DMS114 treated with DMSO at 0.1 percent for 48 hours (cell line): ENCODE results near the gene SEL1L.
A peak's percentile ranks its signal among the peaks of the same experiment; 100 is the strongest.
"Not testable (repeated sequence)": the region's sequence is repeated elsewhere in the genome, so short reads cannot be mapped to it uniquely, and the experiment has no call there.

Source experiments
- DNase-seq: peaks from one replicate; lab custom pipeline; 2025; ENCODE audit not compliant: unreplicated experiment; lab: John Stamatoyannopoulos, UW

The SEL1L gene

DNA sequence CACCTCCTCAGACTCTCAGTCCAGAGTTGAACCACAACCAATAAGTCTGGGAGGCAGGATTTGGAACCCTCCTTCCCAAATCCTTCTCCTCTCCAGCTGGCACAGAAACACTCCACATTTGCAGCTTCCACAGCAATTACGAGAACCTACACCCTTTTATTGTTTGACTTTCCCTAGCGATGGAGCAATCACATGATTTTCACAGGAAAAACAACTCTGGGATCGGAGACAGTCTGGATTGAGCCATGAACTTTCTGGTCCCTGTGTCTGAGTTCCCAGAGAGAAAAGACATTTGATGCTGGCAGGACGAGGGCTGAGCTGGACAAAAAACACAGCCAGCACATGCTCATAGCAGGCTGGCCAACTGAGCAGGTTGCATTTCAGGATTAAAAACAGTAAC is 84.5 kb downstream of the SEL1L start:
- DNase-seq: no peak

DNA sequence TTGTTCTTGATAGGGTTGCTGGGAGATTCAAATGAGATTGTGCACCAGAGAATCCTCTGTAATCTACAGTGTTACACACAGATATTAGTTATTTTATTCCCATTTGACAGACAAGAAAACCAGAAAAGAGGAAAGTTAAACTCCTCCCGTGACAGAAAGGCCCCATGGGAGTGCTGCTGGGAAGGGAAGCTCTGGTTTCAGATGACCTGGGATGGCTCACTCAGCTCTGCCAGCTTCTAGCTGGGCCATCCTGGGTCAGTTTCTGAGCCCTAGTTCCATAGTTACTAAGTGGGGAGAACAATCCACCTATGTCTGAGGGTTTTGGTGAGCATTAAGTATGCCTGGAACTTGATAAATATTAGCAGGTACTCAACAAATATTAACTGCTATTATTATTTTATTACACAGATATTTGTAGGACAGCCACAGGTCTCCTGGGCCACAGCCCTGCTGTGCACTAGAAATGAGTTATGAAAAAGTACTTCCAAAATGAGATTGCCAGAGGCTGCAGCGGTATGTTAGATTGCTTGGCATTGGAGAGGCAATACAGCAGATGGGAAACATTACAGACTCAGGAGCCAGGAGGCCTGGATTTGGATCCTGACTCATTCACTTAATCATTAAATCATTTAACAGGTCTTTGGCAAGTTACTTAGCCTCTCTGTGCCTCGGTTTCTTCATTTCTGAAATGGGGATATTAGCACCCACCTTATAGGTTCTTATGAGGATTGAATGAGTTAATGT is 86.5 kb downstream of the SEL1L start:
- DNase-seq: no peak

GRCh38 chr14:81446279-81447007 is 87.2 kb downstream of the SEL1L start:
- no peak for DNase-seq

GRCh38 chr14:81441626-81442134 is 92.0 kb downstream of the SEL1L start:
- DNase-seq: no peak

GRCh38 chr14:81440041-81440440 is 93.6 kb downstream of the SEL1L start:
- no peak for DNase-seq

DNA sequence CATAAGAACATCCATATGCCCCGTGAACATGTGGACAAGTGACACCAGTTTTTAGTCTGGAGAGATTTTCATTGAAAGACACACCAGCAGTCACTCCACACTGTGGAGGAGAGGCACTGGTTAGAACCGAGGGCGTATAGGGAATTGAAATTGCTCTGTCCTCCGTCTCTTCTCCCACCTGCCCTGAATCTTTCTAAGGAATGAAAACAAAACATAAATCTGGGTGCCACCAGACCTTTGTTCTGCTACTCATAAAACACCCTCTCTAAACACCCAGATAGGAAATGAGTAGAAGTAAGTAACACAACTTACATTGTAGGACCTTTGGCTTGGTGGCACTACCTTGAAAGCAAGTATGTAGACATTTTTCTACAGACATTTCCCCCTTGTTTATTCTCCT is 96.4 kb downstream of the SEL1L start:
- no peak for DNase-seq

DNA sequence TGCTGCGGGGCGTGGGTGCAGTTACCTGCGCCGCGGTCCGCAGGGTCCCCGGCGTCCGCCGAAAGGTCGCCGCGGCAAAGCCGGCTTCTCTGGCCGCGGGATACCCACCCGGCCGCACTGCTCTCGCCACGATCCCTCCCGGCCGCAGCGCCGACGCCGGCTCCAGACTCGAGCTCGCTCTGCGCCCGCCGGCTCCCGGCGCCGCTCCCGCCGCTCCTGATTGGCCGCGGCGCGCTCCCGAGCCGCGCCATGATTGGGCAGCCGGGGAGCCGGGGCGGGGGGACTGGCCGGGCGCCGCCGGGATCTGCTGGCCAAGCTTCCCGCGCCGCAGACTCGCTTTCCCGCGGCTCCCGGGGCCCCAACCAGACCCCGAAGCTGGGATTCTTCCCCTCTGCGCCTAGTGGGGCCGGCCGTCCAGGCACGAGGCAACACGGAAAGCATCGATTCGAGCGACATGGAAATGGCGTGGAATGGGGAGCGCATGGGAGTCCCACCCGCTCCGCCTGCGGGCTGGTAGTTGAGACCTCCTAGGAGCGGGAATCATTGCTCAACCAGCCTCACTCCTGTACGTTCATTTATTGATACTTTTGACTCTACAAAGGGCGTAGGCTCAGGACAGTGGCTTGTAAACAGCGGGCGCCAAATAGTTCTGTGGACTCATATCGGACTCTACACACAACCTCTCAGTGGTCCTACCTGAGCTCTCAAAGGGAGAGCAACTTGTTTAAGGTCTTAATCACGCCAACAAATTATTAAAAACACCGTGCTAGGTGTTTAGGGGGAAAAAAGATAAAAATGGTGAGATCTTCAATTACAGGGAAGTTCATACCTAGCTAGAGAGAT is 97.1 kb downstream of the SEL1L start:
- DNase-seq: peak; percentile 9

GRCh38 chr14:81435391-81436295 is 98.0 kb downstream of the SEL1L start:
- no peak for DNase-seq

- no peak for DNase-seq
Measured at GRCh38 chr14:81435048-81435390, 98.6 kb downstream of the SEL1L start.

GRCh38 chr14:81434230-81434629 is 99.4 kb downstream of the SEL1L start:
- DNase-seq: no peak

DNA sequence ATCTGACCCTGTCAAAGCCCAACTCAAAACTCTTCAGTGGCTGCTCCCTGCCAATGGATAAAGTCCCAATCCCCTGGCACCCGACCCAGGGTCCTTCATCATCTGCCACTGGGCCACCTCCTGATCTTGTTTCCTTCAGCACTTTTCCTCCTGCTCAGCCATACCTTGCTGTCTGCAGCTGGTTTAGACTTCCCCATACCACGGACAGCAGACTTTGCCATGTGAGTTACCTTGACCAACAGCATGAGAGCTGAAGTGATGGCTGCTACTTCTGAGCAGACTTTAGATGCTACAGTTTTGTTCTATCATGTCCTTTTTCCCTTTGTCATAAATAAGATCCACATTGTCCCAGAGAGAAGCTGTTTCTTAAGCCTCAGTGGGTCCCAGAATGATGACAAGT is 100.3 kb downstream of the SEL1L start:
- DNase-seq: no peak

DNA sequence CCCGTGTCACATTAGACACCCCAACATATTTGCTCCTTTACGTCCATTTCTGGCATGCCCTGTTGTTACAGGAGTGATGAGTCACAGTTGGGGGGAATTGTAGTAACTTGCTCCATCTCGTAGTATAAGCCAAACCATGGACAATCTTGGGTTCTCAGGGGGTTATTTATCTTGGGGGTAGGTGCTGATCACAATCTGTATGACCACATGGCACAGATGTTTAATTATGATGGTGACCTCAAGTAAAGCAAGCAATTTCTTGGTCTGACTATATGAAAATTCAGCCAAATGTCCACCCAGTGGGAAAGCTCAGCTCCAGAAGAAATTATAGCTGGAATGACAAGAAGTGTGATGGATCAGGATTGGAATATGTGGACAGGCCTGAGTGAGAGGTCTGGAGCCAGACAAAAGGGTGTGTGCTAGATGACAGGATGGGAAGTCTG is 101.4 kb downstream of the SEL1L start:
- no peak for DNase-seq

- no peak for DNase-seq
Measured at GRCh38 chr14:81430235-81430634, 103.4 kb downstream of the SEL1L start.

DNA sequence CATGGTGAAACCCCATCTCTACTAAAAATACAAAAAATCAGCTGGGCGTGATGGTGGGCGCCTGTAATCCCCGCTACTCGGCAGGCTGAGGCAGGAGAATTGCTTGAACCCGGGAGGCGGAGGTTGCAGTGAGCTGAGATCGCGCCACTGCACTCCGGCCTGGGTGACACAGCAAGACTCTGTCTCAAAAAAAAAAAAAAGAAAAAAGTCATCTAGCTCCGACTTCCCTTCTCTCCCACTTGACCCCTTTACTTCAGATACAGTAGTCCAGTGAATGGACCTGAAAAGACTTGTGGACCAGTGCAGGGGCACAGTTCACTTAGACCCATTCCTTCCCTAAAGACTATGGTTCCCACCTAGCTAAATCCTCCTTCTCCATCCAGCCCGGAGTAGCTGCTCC is 103.9 kb downstream of the SEL1L start:
- not testable (repeated sequence) for DNase-seq

- no peak for DNase-seq
Measured at GRCh38 chr14:81429028-81429427, 104.6 kb downstream of the SEL1L start.

DNA sequence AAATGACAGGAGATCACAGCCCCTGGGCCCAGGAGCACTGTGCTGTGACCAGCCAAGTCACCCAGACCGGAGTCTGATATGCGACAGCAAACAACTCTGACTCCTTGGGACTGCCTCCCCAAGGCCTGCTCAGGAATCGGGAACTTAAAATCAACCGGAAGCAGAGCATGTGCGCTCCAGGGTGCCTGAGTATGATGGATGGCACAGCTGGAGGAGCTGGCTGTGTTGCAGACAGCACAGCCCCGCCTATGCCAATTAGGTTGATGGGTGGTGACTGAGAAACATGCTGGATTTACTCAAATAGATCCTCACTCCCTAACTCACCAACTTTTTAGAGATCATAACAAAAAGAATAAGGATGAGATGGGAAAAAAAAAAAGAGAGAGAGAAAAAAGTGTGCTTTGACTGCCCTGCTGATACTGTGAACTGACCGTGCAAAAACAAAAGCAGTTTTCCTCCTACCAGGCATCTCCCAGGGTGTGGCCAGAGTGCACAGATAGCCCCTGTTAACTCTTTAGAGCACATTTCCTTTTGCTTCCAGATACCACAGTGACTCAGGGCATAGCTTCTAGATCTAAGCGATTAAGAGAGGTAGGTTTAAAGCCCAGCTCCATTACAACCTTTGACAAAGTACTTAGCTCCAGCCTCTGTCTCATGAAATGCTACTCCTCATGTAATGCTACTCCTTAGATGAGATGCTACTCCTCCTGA is 106.2 kb downstream of the SEL1L start:
- DNase-seq: no peak

GRCh38 chr14:81423504-81423903 is 110.1 kb downstream of the SEL1L start:
- DNase-seq: no peak
